GM12801 (cell line): ENCODE measurements around the gene SGIP1.

Experiments used
- CTCF ChIP-seq: IDR thresholded peaks from one replicate; pipeline ENCODE4 v1.5.1; 2011; ENCODE audit warnings: control low read depth; ENCODE audit not compliant: insufficient read length; ENCODE audit errors: extremely low read depth

The SGIP1 gene

GRCh38 chr1:66788231-66788939 is 254.4 kb downstream of the SGIP1 start:
- TF ChIP-seq CTCF = no peak

- TF ChIP-seq CTCF = no peak
Observed at GRCh38 chr1:66791621-66792610, 258.0 kb downstream of the SGIP1 start.
